HepG2 (cell line): ENCODE data around the gene P3H3. TPM values are rescaled to one million over a fixed set of nuclear protein-coding genes. Genes with fewer than 3 reads are reported as not detected.

Source experiments
- ATF2 ChIP-seq: sonication (generic); formaldehyde crosslinking; IDR thresholded peaks from 2 replicates; pipeline ENCODE4 v1.4.0; 2020; ENCODE audit warnings: missing genetic modification reagents
- CCAR2 ChIP-seq: fragments of 200-400 bp; formaldehyde crosslinking; optimal IDR thresholded peaks from 2 replicates; pipeline ENCODE3; 2018; ENCODE audit warnings: low read depth, mild to moderate bottlenecking, low read length, moderate library complexity
- CENPX ChIP-seq: sonication (generic); formaldehyde crosslinking; IDR thresholded peaks from 2 replicates; pipeline ENCODE4 v1.9.0; 2021; ENCODE audit warnings: mild to moderate bottlenecking, missing genetic modification reagents, moderate library complexity
- CHCHD3 ChIP-seq: sonication (generic); formaldehyde crosslinking; IDR thresholded peaks from 2 replicates; pipeline ENCODE4 v1.8.0; 2022; ENCODE audit warnings: mild to moderate bottlenecking, missing genetic modification reagents, moderate library complexity
- DNMT1 ChIP-seq: sonication (generic); formaldehyde crosslinking; IDR thresholded peaks from 2 replicates; pipeline ENCODE4 v1.5.1; 2020; ENCODE audit warnings: mild to moderate bottlenecking, missing genetic modification reagents
- ELF4 ChIP-seq: sonication (generic); formaldehyde crosslinking; IDR thresholded peaks from 2 replicates; pipeline ENCODE4 v1.5.0; 2020; ENCODE audit warnings: missing genetic modification reagents, mild to moderate bottlenecking, moderate library complexity, borderline replicate concordance
- FUBP1 ChIP-seq: sonication (generic); formaldehyde crosslinking; IDR thresholded peaks from 2 replicates; pipeline ENCODE4 v1.5.1; 2020; ENCODE audit warnings: missing genetic modification reagents, mild to moderate bottlenecking, borderline replicate concordance
- HCFC1 ChIP-seq: fragments of 150-350 bp; IDR thresholded peaks from 2 replicates; pipeline ENCODE4 v1.6.1; 2014; ENCODE audit warnings: low read depth, low read length
- JUN ChIP-seq: sonication (generic); formaldehyde crosslinking; IDR thresholded peaks from 2 replicates; pipeline ENCODE4 v1.4.0; 2020; ENCODE audit warnings: mild to moderate bottlenecking, missing genetic modification reagents
- KDM6A ChIP-seq: IDR thresholded peaks from 2 replicates; pipeline ENCODE4 v1.6.1; 2016; ENCODE audit warnings: low read depth
- MAFF ChIP-seq: IDR thresholded peaks from 2 replicates; pipeline ENCODE4 v1.6.1; 2011; ENCODE audit warnings: low read depth, low read length, improper control_type of control experiment
- MAFG ChIP-seq: sonication (generic); formaldehyde crosslinking; IDR thresholded peaks from 2 replicates; pipeline ENCODE4 v1.5.1; 2020; ENCODE audit warnings: mild to moderate bottlenecking, missing genetic modification reagents
- MEIS1 ChIP-seq: sonication (generic); formaldehyde crosslinking; IDR thresholded peaks from 2 replicates; pipeline ENCODE4 v1.9.0; 2021; ENCODE audit warnings: mild to moderate bottlenecking, missing genetic modification reagents, moderate library complexity, borderline replicate concordance
- MYC ChIP-seq: sonication (generic); formaldehyde crosslinking; IDR thresholded peaks from 2 replicates; pipeline ENCODE4 v1.9.0; 2021; ENCODE audit warnings: missing genetic modification reagents, borderline replicate concordance
- MYPOP ChIP-seq: sonication (generic); formaldehyde crosslinking; IDR thresholded peaks from 2 replicates; pipeline ENCODE4 v1.8.1; 2023; ENCODE audit warnings: mild to moderate bottlenecking, moderate library complexity, missing genetic modification reagents
- PHF5A ChIP-seq: IDR thresholded peaks from one replicate; pipeline ENCODE4 v1.6.1; 2018; ENCODE audit warnings: low read depth, missing genetic modification reagents; ENCODE audit not compliant: unreplicated experiment
- SIX4 ChIP-seq: sonication (generic); formaldehyde crosslinking; IDR thresholded peaks from 2 replicates; pipeline ENCODE4 v1.4.0; 2020; ENCODE audit warnings: missing genetic modification reagents
- SOX5 ChIP-seq: IDR thresholded peaks from 2 replicates; pipeline ENCODE4 v1.6.1; 2016; ENCODE audit warnings: borderline replicate concordance
- TCF12 ChIP-seq, 2 experiments: fragments of 450-650 bp in 1 of 2; sonication (generic) in 1 of 2; formaldehyde crosslinking in 1 of 2; IDR thresholded peaks; 2 replicates each; pipeline versions ENCODE4 v1.6.1 to v1.8.0; 2017 to 2022; ENCODE audit warnings: antibody characterized with exemption in 1 of 2, mild to moderate bottlenecking in 1 of 2, missing genetic modification reagents in 1 of 2, moderate library complexity in 1 of 2
- ZBTB21 ChIP-seq: sonication (generic); formaldehyde crosslinking; IDR thresholded peaks from 2 replicates; pipeline ENCODE4 v1.4.0; 2020; ENCODE audit warnings: missing genetic modification reagents
- ZBTB7A ChIP-seq: sonication (generic); formaldehyde crosslinking; IDR thresholded peaks from 2 replicates; pipeline ENCODE4 v1.8.0; 2022; ENCODE audit warnings: mild to moderate bottlenecking, missing genetic modification reagents
- ZNF18 ChIP-seq: sonication (generic); formaldehyde crosslinking; IDR thresholded peaks from 2 replicates; pipeline ENCODE4 v1.8.0; 2022; ENCODE audit warnings: mild to moderate bottlenecking, missing genetic modification reagents; ENCODE audit not compliant: insufficient replicate concordance
- ZNF556 ChIP-seq: sonication (generic); formaldehyde crosslinking; IDR thresholded peaks from 2 replicates; pipeline ENCODE4 v1.4.0; 2020; ENCODE audit warnings: mild to moderate bottlenecking, missing genetic modification reagents, borderline replicate concordance
- ZNF564 ChIP-seq: sonication (generic); formaldehyde crosslinking; IDR thresholded peaks from 2 replicates; pipeline ENCODE4 v1.8.1; 2023; ENCODE audit warnings: mild to moderate bottlenecking, missing genetic modification reagents
- polyA plus RNA-seq, 8 experiments: library from polyadenylated mRNA; depleted of rRNA in 3 of 8; stranded (reverse) in 7 of 8; unstranded in 1 of 8; fragments of >200 nt; fragmentation: Illumina TruSeq in 4 of 8; extraction: Trizol in 4 of 8; gene quantifications; 2 replicates each; pipeline versions ENCODE4 v1.2.1 to v1.2.3, GENCODE V29; 2011 to 2016; ENCODE audit warnings: low read depth in 4 of 8, missing spikeins in 1 of 8, mixed read lengths in 1 of 8; ENCODE audit not compliant: insufficient read depth in 1 of 8
- total RNA-seq, 5 experiments: library from RNA; depleted of rRNA; stranded (reverse); fragments of >200 nt; fragmentation: Illumina TruSeq; extraction: Trizol; gene quantifications; 2 replicates each; pipeline ENCODE4 v1.2.3, GENCODE V29; 2016; ENCODE audit warnings: low read depth in 1 of 5

P3H3 gene
- total and polyA plus RNA-seq, 2 of the 13 experiments (the other 11 are each of a cell fraction or from before 2014, with no cell fraction given): 20.1 to 20.5 TPM

- TF ChIP-seq MYPOP (CRISPR knock-in tag) (peak; percentile 81), SIX4 (CRISPR knock-in tag) (no peak; the same call in 1 of the 2 replicates), ZNF556 (CRISPR knock-in tag) (peak; percentile 62; the same call in 1 of the 2 replicates), MAFF (no peak), ZBTB21 (CRISPR knock-in tag) (no peak), FUBP1 (CRISPR knock-in tag) (no peak), PHF5A (CRISPR knock-in tag) (no peak), MYC (CRISPR knock-in tag) (peak; percentile 91), ELF4 (CRISPR knock-in tag) (no peak), DNMT1 (CRISPR knock-in tag) (no peak; the same call in 1 of the 2 replicates), TCF12 (IDR thresholded peaks at IDR 0.05) (no peak), TCF12 (CRISPR knock-in tag; IDR thresholded peaks at IDR 0.05) (no peak), ZNF564 (no peak), HCFC1 (no peak), ATF2 (CRISPR knock-in tag) (peak; percentile 25; the same call in 1 of the 2 replicates), ZBTB7A (CRISPR knock-in tag) (peak; percentile 95), MAFG (no peak), CHCHD3 (no peak), KDM6A (CRISPR knock-in tag) (no peak), CENPX (CRISPR knock-in tag) (no peak), MEIS1 (CRISPR knock-in tag) (peak; percentile 72; the same call in 1 of the 2 replicates), SOX5 (no peak; the same call in 1 of the 2 replicates), JUN (CRISPR knock-in tag) (no peak), ZNF18 (CRISPR knock-in tag) (no peak), CCAR2 (no peak)
Measured at GRCh38 chr12:6872073-6873048, 44.2 kb downstream of the P3H3 start (continued).
